Central memory CD4-positive, alpha-beta T cell (primary cell): Measurements from ENCODE around the gene NRXN3.

Experiments used
- DNase-seq: peaks from one replicate; pipeline ENCODE4 v3.0.0; 2022

NRXN3 gene

DNA sequence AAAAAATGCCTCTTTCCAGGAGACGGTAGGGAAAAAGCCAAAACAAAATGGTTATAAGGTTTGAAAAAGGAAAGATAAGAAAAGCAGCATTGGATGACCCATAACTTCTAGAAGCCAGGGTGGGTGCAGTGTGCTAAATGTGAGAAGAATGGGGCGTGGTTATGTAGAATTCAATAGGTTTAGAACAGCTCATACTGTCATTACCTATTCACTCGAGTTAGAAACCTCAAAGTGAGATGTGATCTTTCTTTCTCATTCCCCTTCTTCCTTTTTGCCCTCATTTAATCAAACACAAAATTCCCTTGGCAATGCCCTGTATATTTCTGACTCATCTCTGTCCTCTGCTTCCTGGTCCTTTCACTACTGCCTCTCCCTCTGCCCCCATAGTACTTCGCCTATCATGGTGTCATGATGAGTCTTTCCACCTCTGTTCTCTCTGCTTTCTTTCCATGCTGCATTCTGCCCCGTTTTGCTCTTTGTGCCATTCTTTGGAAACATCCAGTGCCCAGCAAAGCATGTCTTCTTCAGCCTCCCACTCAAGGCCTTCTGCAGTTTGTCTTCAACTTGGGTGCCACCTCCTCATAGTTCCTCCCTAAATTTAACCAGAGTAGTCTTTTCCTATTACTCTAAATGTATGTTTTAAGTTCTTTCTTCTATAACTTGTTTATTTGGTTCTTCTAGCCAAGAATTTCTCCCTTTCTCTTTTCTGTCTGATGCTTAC, 496.3 kb downstream of the NRXN3 start:
- no peak for DNase-seq

GRCh38 chr14:78667141-78667540, 497.0 kb downstream of the NRXN3 start:
- DNase-seq, result no peak

DNA sequence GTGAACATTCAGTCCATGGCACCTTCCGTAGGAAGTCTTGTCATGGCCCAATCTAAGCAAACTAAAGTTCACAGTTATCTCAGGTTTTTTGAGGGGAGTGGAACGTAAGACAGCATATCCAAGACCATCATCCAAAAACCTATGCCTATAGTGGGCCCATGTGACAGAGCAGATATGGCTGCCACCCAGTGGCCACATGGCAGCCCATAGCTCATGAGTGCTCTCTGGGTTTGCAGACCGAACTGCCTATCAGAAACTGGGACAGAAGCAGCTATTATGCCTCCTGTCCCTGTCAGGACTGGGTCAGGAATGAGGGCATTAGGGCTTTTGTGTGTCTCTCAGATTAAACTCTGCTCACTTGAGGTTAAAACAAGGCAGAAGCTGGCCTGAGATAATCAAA, 503.7 kb downstream of the NRXN3 start:
- no peak for DNase-seq

- no peak for DNase-seq
These were observed 504.6 kb downstream of the NRXN3 start for GRCh38 chr14:78674820-78675219.

DNA sequence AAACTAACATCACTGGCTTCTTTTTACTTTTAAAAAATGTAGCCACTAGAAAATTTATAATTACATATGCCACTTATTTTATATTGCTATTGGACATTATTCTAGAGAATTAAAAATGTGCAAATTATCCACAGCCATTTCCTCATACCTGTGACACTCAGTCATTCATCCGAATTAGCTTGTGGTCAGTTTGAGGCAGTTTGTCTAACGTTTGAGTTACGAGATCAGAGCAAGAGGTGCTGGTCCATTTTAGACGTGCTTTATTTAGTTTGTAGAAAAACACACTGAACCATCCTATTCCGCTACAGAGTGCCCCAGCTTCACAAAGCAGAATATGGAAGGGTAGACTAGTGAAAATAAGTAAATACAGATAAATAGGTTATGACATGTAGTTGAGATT, 513.0 kb downstream of the NRXN3 start:
- DNase-seq, result no peak

DNA sequence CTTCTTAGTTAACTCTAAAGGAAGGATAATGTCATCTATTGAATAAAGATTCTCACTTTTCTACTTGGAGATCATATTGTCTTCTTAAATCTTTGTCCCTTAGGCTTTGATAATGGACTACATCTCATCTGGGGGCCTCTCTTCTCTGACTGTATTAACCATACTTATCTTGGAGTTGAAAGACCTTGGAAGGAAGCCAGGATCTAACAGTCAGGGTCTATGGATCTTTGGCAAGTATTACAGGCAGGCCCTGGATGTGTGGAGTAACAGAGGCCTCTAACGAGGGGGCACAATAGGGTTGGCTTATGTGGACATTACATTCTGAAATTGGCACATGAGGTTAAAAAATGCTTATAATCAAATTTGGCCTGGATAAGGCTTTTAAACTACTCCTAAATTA, 513.8 kb downstream of the NRXN3 start:
- DNase-seq, result no peak

DNA sequence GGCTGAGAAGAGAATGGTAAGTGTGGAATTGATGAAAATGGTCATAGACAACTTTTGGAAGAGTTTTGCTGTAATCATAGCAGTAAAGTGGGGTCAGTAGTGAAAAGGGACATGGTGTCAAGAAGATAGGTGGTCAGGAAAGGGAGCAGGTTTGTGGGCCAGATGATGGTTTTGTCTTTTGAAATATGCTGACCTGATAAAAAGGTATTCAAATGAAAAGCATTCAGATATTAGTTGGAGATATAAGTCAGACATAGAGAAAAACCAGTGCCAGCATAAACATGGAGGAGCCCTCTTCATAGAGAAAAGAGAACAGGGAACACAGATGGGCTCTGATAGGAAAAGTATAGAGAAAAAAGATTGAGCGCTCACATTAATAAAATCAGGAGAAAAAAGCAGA, 518.3 kb downstream of the NRXN3 start:
- DNase-seq, result no peak

- DNase-seq, result no peak
These were observed 520.7 kb downstream of the NRXN3 start for GRCh38 chr14:78690836-78691235.

DNA sequence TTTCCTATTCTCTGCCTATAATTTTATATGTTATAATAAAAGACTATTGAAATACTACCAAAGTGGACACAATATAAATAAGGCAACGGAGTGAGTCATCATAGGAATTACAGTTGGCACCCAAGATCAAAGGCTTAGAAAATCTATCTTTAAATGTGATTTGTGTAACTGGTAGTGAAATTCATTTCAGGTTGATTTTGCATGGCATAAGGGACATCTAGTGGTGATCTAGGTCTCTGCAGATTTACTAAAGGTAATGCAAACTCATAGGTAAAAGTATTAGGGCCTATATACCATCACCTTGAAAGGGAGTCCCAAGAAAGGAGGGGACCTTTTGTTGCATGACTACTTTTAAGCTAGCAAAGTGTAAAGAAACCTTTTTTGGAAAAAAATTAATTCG, 527.2 kb downstream of the NRXN3 start:
- no peak for DNase-seq

DNA sequence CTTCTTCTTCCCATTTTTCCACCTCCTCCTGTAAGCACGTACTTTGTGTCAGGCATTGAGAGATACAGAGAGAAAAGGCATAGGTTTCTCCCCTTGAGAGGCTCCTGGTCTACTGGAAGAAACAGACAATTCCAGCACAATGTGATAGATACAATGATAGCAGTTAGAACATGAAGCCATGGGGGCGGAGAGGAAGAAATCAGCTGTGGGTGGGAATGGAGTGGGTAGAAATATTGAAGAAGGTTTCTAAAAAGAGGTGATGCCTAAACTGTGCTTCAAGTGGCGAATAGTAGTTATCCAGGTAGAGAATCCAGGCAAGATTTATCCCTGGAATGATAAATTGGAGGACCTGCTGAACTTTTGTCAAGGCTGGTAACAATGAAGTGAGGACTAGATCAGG, 528.8 kb downstream of the NRXN3 start:
- no peak for DNase-seq

GRCh38 chr14:78700236-78700635, 530.1 kb downstream of the NRXN3 start:
- DNase-seq, result no peak

- DNase-seq, result no peak
These were observed 531.1 kb downstream of the NRXN3 start for GRCh38 chr14:78701246-78701645.

GRCh38 chr14:78704965-78705364, 534.8 kb downstream of the NRXN3 start:
- DNase-seq, result no peak

DNA sequence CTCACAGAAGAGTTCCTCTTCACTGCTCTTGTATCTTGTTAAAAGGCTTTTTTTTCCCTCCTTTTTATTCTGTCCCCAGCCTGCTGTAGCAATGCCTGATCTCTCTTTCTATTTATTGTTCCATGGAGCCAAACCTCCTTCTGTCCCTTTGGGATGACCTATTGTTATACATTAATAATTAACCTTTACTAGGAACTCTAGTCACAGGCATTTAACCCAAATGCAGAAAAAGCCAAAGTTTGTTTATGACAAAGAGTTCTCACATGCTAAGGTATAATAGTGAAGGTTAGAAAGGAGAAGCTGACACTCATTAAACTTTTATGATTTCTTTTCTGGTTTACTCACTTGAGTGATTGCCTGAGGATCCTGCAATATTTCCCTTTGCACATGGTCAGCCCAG, 535.8 kb downstream of the NRXN3 start:
- DNase-seq, result no peak

DNA sequence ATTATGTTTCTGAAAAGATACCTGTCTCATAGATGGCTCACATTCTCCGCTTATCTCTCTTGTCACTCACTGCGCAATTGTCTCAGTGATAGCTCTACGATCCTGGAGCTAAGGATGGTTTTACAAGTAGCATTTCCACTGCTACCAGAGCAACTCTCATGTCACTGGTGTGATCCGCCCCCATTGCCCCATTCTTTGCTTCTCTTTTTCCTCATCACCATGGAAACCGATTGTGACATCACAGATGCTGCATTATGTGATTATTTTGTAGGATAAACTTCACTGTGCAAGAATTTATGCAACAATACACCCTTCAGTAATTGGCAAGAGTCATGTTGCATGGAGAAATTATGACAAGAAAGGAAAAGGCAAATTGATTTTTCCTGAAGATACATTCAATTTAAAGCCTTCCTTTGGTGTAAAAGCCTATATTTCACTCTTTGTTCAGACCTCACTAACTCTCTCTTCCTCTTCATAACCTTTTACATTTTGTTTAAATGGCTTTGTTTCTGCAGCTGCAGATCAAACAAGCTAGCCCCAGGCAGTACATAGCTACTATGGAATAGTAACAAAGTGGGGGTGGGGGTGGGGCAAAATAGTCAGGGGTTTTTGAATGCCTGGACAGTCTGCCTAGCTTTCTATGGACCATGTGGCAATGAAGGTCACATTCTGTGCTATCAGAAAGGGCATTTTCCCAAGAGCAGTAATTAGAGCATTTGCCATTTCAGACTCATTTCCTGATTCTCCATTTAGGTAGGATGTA, 539.8 kb downstream of the NRXN3 start:
- no peak for DNase-seq

GRCh38 chr14:78710963-78711362, 540.8 kb downstream of the NRXN3 start:
- DNase-seq, result no peak

DNA sequence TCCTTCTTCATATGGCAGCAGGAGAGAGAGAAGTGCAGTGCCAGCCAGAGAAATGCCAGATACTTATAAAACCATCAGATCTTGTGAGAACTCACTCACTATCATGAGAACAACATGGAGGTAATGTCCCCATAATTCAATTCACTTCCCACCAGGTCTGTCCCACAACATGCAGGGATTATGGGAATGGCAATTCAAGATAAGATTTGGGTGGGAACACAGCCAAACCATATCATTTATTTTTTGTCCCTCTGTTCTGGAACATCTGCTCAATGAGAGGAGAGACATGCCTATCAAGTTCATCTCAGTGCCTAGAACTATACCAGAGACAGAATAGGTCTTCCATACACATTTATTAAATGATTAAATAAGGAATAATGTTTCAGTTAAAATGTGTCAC, 543.5 kb downstream of the NRXN3 start:
- no peak for DNase-seq

DNA sequence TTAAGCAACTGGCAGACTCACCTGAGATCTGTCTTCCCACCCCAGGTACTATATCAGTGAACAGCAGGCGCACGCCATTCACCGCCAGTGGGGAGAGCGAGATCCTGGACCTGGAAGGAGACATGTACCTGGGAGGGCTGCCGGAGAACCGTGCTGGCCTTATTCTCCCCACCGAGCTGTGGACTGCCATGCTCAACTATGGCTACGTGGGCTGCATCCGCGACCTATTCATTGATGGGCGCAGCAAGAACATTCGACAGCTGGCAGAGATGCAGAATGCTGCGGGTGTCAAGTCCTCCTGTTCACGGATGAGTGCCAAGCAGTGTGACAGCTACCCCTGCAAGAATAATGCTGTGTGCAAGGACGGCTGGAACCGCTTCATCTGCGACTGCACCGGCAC, 544.5 kb downstream of the NRXN3 start:
- DNase-seq, result no peak

GRCh38 chr14:78721756-78722480, 551.7 kb downstream of the NRXN3 start:
- no peak for DNase-seq

GRCh38 chr14:78725086-78725485, 554.9 kb downstream of the NRXN3 start:
- no peak for DNase-seq

DNA sequence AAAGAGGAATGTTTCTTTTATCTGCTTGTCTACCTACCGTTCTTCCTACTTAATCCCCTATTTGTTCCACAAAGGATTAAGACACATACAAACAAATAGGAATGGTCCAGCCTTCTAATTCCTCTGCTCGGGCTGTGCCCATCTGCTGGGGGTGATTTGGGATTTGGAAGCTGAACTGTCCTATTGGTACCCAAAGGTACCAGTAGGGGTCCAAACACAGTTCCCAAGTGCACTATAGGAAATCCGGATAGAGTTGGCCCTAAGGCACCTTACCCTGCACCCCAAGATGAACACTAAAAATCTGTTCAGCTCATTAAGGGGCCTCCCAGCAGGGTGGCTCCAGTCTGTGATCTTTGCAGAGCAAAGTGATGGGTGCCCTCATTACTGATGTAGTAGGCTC, 566.9 kb downstream of the NRXN3 start:
- no peak for DNase-seq

GRCh38 chr14:78737601-78738000, 567.4 kb downstream of the NRXN3 start:
- no peak for DNase-seq

DNA sequence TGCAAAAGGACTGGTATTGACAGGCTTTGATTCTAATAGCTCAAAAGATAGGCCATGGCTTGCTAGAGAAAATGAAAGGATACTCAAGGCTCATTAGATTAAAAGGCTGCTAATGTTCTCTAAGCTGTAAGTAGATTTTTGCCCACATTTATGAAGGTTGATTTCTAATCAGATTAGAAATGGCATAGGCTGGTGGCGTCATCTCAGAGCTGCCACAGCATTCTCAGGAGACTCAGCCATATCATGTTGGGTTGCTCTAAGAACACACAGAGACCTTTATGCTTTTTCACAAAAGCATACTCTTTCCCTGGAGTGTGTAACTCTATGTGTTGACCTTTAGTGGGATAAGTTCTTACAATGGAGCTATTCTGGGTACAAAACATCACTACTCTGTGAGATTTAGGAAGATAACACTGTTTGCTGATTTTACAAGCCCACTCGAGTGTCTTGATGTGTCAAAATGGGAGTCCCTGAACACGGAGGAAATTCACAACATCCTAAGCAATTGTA, 576.0 kb downstream of the NRXN3 start:
- no peak for DNase-seq

GRCh38 chr14:78747813-78748212, 577.6 kb downstream of the NRXN3 start:
- DNase-seq, result no peak
